Measurements from ENCODE around the gene CTXN1.
A peak's percentile ranks its signal among the peaks of the same experiment; 100 is the strongest.

CTXN1 gene

DNA sequence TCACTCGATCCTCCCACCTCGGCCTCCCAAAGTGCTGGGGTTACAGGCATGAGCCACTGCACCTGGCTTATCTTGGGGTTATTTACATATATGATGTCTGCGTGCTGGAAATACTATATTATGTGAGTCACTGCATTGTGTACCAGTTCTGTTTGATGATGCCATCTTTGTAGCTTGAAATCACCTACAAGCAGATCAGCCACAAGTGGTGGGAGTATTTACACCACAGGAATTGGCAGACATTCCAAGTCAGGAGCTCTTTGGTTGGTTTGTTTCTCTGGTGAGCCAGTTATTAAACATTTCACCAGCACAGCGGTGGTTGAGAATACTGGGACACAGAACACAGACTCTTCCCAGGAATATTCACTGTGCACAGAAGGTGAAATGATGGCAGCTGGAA is 22.0 kb upstream of the CTXN1 start:
- H3K4me1 ChIP-seq (ENCODE audit: control insufficient read depth in 2 of 2, insufficient read depth in 2 of 2, low read length in 2 of 2): peaks cover 4 to 7% of the 10 kb centered on the region in 2 donors
- no peak overlapping the region for H3K9ac ChIP-seq (ENCODE audit: low read depth in 1 of 2, low read length in 2 of 2)
- no peak overlapping the region for H3K4me3 ChIP-seq (ENCODE audit: low read length in 2 of 2)
- H3K36me3 ChIP-seq (ENCODE audit: control insufficient read depth in 2 of 2, insufficient read depth in 2 of 2, low read length in 2 of 2): no peaks in the 10 kb centered on the region
- no peaks in the 10 kb centered on the region for H3K9me3 ChIP-seq (ENCODE audit: control insufficient read depth in 2 of 2, low read length in 2 of 2)
- H3K27me3 ChIP-seq (ENCODE audit: control insufficient read depth in 2 of 2, insufficient read depth in 2 of 2, low read length in 2 of 2): no peaks in the 10 kb centered on the region
- no peak overlapping the region for H3K27ac ChIP-seq (ENCODE audit: low read depth in 2 of 2, low read length in 2 of 2)

DNA sequence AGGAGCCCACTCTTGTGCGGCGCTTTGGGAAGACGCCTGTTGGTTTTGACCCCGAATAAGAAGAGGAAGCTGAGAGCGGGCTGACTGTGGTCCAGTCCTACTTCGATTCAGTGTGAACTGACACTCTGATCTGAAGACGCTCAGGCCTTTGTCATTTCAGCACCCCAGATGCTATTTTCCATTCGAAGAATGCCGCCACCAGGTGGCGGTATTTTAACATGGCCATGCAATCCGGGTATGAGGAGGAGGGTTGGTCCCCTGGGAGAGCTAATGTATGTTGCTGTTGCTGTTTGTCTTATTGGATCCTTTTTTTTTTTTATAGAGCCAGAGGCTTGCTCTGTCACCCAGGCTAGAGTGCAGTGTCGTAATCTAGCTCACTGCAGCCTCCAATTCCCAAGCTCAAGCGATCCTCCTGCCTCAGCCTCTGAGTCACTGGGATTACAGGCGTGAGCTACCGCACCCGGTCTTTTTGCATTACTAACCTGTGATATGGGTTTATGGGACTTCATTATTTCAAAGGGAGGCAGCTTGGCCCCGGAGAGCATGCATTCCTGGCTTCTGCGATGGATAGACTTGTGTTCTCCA is 18.3 kb upstream of the CTXN1 start:
- H3K9ac ChIP-seq (ENCODE audit: low read depth in 1 of 2, low read length in 2 of 2): peak overlapping the region; percentile 55 to 71
- peak overlapping the region; percentile 67 to 85 for H3K27ac ChIP-seq (ENCODE audit: low read depth in 2 of 2, low read length in 2 of 2)
- peak overlapping the region; percentile 52 to 90 for H3K4me3 ChIP-seq (ENCODE audit: low read length in 2 of 2)
- peaks cover 7 to 12% of the 10 kb centered on the region in 2 donors for H3K4me1 ChIP-seq (ENCODE audit: control insufficient read depth in 2 of 2, insufficient read depth in 2 of 2, low read length in 2 of 2)
- no peaks in the 10 kb centered on the region for H3K9me3 ChIP-seq (ENCODE audit: control insufficient read depth in 2 of 2, low read length in 2 of 2)
- H3K27me3 ChIP-seq (ENCODE audit: control insufficient read depth in 2 of 2, insufficient read depth in 2 of 2, low read length in 2 of 2): no peaks in the 10 kb centered on the region
- peaks cover 11 to 13% of the 10 kb centered on the region in 2 donors for H3K36me3 ChIP-seq (ENCODE audit: control insufficient read depth in 2 of 2, insufficient read depth in 2 of 2, low read length in 2 of 2)

- peaks cover 7 to 12% of the 10 kb centered on the region in 2 donors for H3K4me1 ChIP-seq (ENCODE audit: control insufficient read depth in 2 of 2, insufficient read depth in 2 of 2, low read length in 2 of 2)
- no peaks in the 10 kb centered on the region for H3K27me3 ChIP-seq (ENCODE audit: control insufficient read depth in 2 of 2, insufficient read depth in 2 of 2, low read length in 2 of 2)
- H3K27ac ChIP-seq (ENCODE audit: low read depth in 2 of 2, low read length in 2 of 2): peak within 1 kb of the TSS; percentile 93 to 97
- H3K9me3 ChIP-seq (ENCODE audit: control insufficient read depth in 2 of 2, low read length in 2 of 2): no peaks in the 10 kb centered on the region
- H3K9ac ChIP-seq (ENCODE audit: low read depth in 1 of 2, low read length in 2 of 2): peak within 1 kb of the TSS; percentile 98 to 99
- H3K4me3 ChIP-seq (ENCODE audit: low read length in 2 of 2): peak within 1 kb of the TSS; percentile 93 to 96
- H3K36me3 ChIP-seq (ENCODE audit: control insufficient read depth in 2 of 2, insufficient read depth in 2 of 2, low read length in 2 of 2): peaks cover 13 to 16% of the 10 kb centered on the region in 2 donors
These were observed 17.7 kb upstream of the CTXN1 start, which contains the start of gene TIMM44 for GRCh38 chr19:7943444-7944176. TIMM44 (minus strand) TSS chr19:7943666; CDS start chr19:7943651, 15 bp downstream.

GRCh38 chr19:7942981-7943443 is 17.1 kb upstream of the CTXN1 start:
- H3K9ac ChIP-seq (ENCODE audit: low read depth in 1 of 2, low read length in 2 of 2): peak overlapping the region; percentile 98 to 99
- peak overlapping the region; percentile 93 to 96 for H3K4me3 ChIP-seq (ENCODE audit: low read length in 2 of 2)
- H3K27ac ChIP-seq (ENCODE audit: low read depth in 2 of 2, low read length in 2 of 2): peak overlapping the region; percentile 93 to 97
- H3K36me3 ChIP-seq (ENCODE audit: control insufficient read depth in 2 of 2, insufficient read depth in 2 of 2, low read length in 2 of 2): peaks cover 13 to 16% of the 10 kb centered on the region in 2 donors
- no peaks in the 10 kb centered on the region for H3K27me3 ChIP-seq (ENCODE audit: control insufficient read depth in 2 of 2, insufficient read depth in 2 of 2, low read length in 2 of 2)
- H3K9me3 ChIP-seq (ENCODE audit: control insufficient read depth in 2 of 2, low read length in 2 of 2): no peaks in the 10 kb centered on the region
- peaks cover 7 to 12% of the 10 kb centered on the region in 2 donors for H3K4me1 ChIP-seq (ENCODE audit: control insufficient read depth in 2 of 2, insufficient read depth in 2 of 2, low read length in 2 of 2)

DNA sequence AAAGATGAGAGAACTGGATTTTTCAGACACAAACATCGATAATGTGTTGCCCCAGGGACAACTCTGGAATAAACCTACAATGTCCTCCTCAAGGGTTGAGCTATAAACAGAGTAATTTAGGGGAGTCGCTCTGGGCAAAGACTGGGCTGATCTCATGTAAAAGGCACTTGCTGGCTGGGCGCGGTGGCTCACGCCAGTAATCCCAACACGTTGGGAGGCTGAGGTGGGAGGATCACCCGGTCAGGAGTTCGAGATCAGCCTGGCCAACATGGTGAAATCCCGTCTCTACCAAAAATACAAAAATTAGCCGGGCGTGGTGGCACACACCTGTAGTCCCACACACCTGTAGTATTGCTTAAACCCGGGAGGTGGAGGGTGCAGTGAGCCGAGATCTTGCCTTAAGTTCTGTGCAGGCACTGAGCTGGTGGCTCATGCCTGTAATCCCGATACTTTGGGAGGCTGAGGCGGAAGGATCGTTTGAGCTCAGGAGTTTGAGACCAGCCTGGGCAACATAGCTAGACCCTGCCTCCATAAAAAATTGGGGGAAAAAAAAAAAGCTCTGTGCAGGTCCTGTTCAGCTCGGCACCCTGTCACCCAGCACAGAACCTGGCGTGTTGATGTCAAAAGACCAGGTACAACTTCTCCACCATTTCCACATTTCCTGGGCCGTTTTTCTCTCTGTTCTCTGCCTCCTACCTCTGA is 16.1 kb upstream of the CTXN1 start:
- Histone ChIP-seq H3K4me3 (ENCODE audit: low read length in 2 of 2) (peak overlapping the region in 1 of 2 donors; percentile 93), H3K27me3 (ENCODE audit: control insufficient read depth in 2 of 2, insufficient read depth in 2 of 2, low read length in 2 of 2) (no peaks in the 10 kb centered on the region), H3K36me3 (ENCODE audit: control insufficient read depth in 2 of 2, insufficient read depth in 2 of 2, low read length in 2 of 2) (peaks cover 20 to 21% of the 10 kb centered on the region in 2 donors), H3K4me1 (ENCODE audit: control insufficient read depth in 2 of 2, insufficient read depth in 2 of 2, low read length in 2 of 2) (peaks cover 7 to 12% of the 10 kb centered on the region in 2 donors), H3K27ac (ENCODE audit: low read depth in 2 of 2, low read length in 2 of 2) (no peak overlapping the region), H3K9me3 (ENCODE audit: control insufficient read depth in 2 of 2, low read length in 2 of 2) (no peaks in the 10 kb centered on the region), H3K9ac (ENCODE audit: low read depth in 1 of 2, low read length in 2 of 2) (peak overlapping the region in 1 of 2 donors; percentile 24)

GRCh38 chr19:7940841-7941240 is 14.9 kb upstream of the CTXN1 start:
- no peaks in the 10 kb centered on the region for H3K9me3 ChIP-seq (ENCODE audit: control insufficient read depth in 2 of 2, low read length in 2 of 2)
- no peaks in the 10 kb centered on the region for H3K27me3 ChIP-seq (ENCODE audit: control insufficient read depth in 2 of 2, insufficient read depth in 2 of 2, low read length in 2 of 2)
- no peak overlapping the region for H3K27ac ChIP-seq (ENCODE audit: low read depth in 2 of 2, low read length in 2 of 2)
- H3K4me3 ChIP-seq (ENCODE audit: low read length in 2 of 2): no peak overlapping the region
- H3K4me1 ChIP-seq (ENCODE audit: control insufficient read depth in 2 of 2, insufficient read depth in 2 of 2, low read length in 2 of 2): peaks cover 7 to 12% of the 10 kb centered on the region in 2 donors
- H3K36me3 ChIP-seq (ENCODE audit: control insufficient read depth in 2 of 2, insufficient read depth in 2 of 2, low read length in 2 of 2): peaks cover 20 to 28% of the 10 kb centered on the region in 2 donors
- H3K9ac ChIP-seq (ENCODE audit: low read depth in 1 of 2, low read length in 2 of 2): no peak overlapping the region

GRCh38 chr19:7934766-7935165 is 8.8 kb upstream of the CTXN1 start:
- Histone ChIP-seq H3K27me3 (ENCODE audit: control insufficient read depth in 2 of 2, insufficient read depth in 2 of 2, low read length in 2 of 2) (no peaks in the 10 kb centered on the region), H3K4me1 (ENCODE audit: control insufficient read depth in 2 of 2, insufficient read depth in 2 of 2, low read length in 2 of 2) (peaks cover 0 to 4% of the 10 kb centered on the region in 2 donors), H3K27ac (ENCODE audit: low read depth in 2 of 2, low read length in 2 of 2) (no peak overlapping the region), H3K9me3 (ENCODE audit: control insufficient read depth in 2 of 2, low read length in 2 of 2) (no peaks in the 10 kb centered on the region), H3K36me3 (ENCODE audit: control insufficient read depth in 2 of 2, insufficient read depth in 2 of 2, low read length in 2 of 2) (peaks cover 48 to 58% of the 10 kb centered on the region in 2 donors), H3K9ac (ENCODE audit: low read depth in 1 of 2, low read length in 2 of 2) (no peak overlapping the region), H3K4me3 (ENCODE audit: low read length in 2 of 2) (no peak overlapping the region)

- Histone ChIP-seq H3K27ac (ENCODE audit: low read depth in 2 of 2, low read length in 2 of 2) (no peak overlapping the region), H3K4me1 (ENCODE audit: control insufficient read depth in 2 of 2, insufficient read depth in 2 of 2, low read length in 2 of 2) (peaks cover 0 to 5% of the 10 kb centered on the region in 2 donors), H3K9me3 (ENCODE audit: control insufficient read depth in 2 of 2, low read length in 2 of 2) (no peaks in the 10 kb centered on the region), H3K4me3 (ENCODE audit: low read length in 2 of 2) (no peak overlapping the region), H3K27me3 (ENCODE audit: control insufficient read depth in 2 of 2, insufficient read depth in 2 of 2, low read length in 2 of 2) (no peaks in the 10 kb centered on the region), H3K9ac (ENCODE audit: low read depth in 1 of 2, low read length in 2 of 2) (no peak overlapping the region), H3K36me3 (ENCODE audit: control insufficient read depth in 2 of 2, insufficient read depth in 2 of 2, low read length in 2 of 2) (peaks cover 48 to 57% of the 10 kb centered on the region in 2 donors)
These were observed 8.1 kb upstream of the CTXN1 start for GRCh38 chr19:7933828-7934725.

- H3K27ac ChIP-seq (ENCODE audit: low read depth in 2 of 2, low read length in 2 of 2): no peak overlapping the region
- H3K4me3 ChIP-seq (ENCODE audit: low read length in 2 of 2): no peak overlapping the region
- H3K27me3 ChIP-seq (ENCODE audit: control insufficient read depth in 2 of 2, insufficient read depth in 2 of 2, low read length in 2 of 2): no peaks in the 10 kb centered on the region
- no peaks in the 10 kb centered on the region for H3K9me3 ChIP-seq (ENCODE audit: control insufficient read depth in 2 of 2, low read length in 2 of 2)
- peaks cover 0 to 7% of the 10 kb centered on the region in 2 donors for H3K4me1 ChIP-seq (ENCODE audit: control insufficient read depth in 2 of 2, insufficient read depth in 2 of 2, low read length in 2 of 2)
- peaks cover 48 to 53% of the 10 kb centered on the region in 2 donors for H3K36me3 ChIP-seq (ENCODE audit: control insufficient read depth in 2 of 2, insufficient read depth in 2 of 2, low read length in 2 of 2)
- H3K9ac ChIP-seq (ENCODE audit: low read depth in 1 of 2, low read length in 2 of 2): no peak overlapping the region
These were observed 7.5 kb upstream of the CTXN1 start for GRCh38 chr19:7933411-7933810.

Data from mucosa of rectum (tissue), 2 donors.